Sigmoid colon (tissue), 7 donors: ENCODE measurements around the gene SGO2. TPM values are rescaled to one million over a fixed set of nuclear protein-coding genes. Genes with fewer than 3 reads are reported as not detected.

Source experiments
- DNase-seq: peaks from one replicate; pipeline ENCODE4 v3.0.0-alpha.2; 2019
- H3K27ac ChIP-seq, 4 donors: fragments of 200-600 bp; sonication (generic); one replicate each; pipeline ENCODE4 v1.5.1; 2016 to 2019; ENCODE audit warnings: mild to moderate bottlenecking in 1 of 4
- H3K27me3 ChIP-seq, 3 donors: fragments of 200-600 bp; sonication (generic); one replicate each; pipeline ENCODE4 v1.5.1; 2019; ENCODE audit warnings: mild to moderate bottlenecking in 1 of 3
- H3K36me3 ChIP-seq, 4 donors: fragments of 200-600 bp; sonication (generic); one replicate each; pipeline ENCODE4 v1.5.1; 2016 to 2019
- H3K4me1 ChIP-seq, 4 donors: fragments of 200-600 bp; sonication (generic); one replicate each; pipeline ENCODE4 v1.5.1; 2017 to 2019
- H3K4me3 ChIP-seq, 4 donors: fragments of 200-600 bp; sonication (generic); one replicate each; pipeline ENCODE4 v1.5.1; 2017 to 2019; ENCODE audit warnings: mild to moderate bottlenecking in 2 of 4, moderate library complexity in 1 of 4
- H3K9me3 ChIP-seq, 4 donors: fragments of 200-600 bp in 3 of 4; sonication (generic) in 3 of 4; one replicate each; pipeline versions ENCODE4 v1.5.1 to v1.6.1; 2013 to 2019
- EP300 ChIP-seq, 4 donors: sonication (generic); formaldehyde crosslinking; IDR thresholded peaks; one replicate each; pipeline ENCODE4 v1.6.1; 2017; ENCODE audit warnings: antibody characterized with exemption in 4 of 4
- POLR2A ChIP-seq, 2 donors: fragments of 450-650 bp; IDR thresholded peaks; one replicate each; pipeline ENCODE4 v1.6.1; 2016; ENCODE audit warnings: antibody characterized with exemption in 2 of 2, mild to moderate bottlenecking in 2 of 2, moderate library complexity in 2 of 2
- POLR2AphosphoS5 ChIP-seq, 4 donors: sonication (generic); formaldehyde crosslinking; IDR thresholded peaks; one replicate each; pipeline ENCODE4 v1.6.1; 2017; ENCODE audit warnings: antibody characterized with exemption in 4 of 4
- WGBS, 2 donors: extraction: QIAGEN DNeasy Blood & Tissue Kit; methylation state at CpG; one replicate each; pipeline ENCODE4 v1.1.7; 2013; 5-methylcytosine and 5-hydroxymethylcytosine counted together
- intact Hi-C: fragments of 100-400 bp; cut with DNase I; formaldehyde crosslinking; loops from one replicate; pipeline ENCODE4 v1.15.1; 2023
- polyA plus RNA-seq, 3 donors: library from polyadenylated mRNA; stranded (reverse); fragments of 200-250 nt; gene quantifications; one replicate each; pipeline ENCODE4 v1.2.3, GENCODE V29; 2013
- total RNA-seq, 4 donors: library from RNA; depleted of rRNA; stranded (reverse); fragments of >200 nt; gene quantifications; one replicate each; pipeline ENCODE4 v1.1.0, GENCODE V29; 2016
- TF ChIP-seq, protein P1 (sequence below), 4 experiments: fragments of 450-650 bp in 3 of 4; fragments of 200-600 bp in 1 of 4; IDR thresholded peaks; one replicate each; pipeline ENCODE4 v1.5.1; 2016 to 2019; ENCODE audit warnings: antibody characterized with exemption in 4 of 4, mild to moderate bottlenecking in 3 of 4, moderate library complexity in 2 of 4
- donor health status: healthy with polysubstance abuse.
- donor health status: Bipolar disorder and iron deficiency.
- donor health status: healthy.

Gene SGO2, protein sequence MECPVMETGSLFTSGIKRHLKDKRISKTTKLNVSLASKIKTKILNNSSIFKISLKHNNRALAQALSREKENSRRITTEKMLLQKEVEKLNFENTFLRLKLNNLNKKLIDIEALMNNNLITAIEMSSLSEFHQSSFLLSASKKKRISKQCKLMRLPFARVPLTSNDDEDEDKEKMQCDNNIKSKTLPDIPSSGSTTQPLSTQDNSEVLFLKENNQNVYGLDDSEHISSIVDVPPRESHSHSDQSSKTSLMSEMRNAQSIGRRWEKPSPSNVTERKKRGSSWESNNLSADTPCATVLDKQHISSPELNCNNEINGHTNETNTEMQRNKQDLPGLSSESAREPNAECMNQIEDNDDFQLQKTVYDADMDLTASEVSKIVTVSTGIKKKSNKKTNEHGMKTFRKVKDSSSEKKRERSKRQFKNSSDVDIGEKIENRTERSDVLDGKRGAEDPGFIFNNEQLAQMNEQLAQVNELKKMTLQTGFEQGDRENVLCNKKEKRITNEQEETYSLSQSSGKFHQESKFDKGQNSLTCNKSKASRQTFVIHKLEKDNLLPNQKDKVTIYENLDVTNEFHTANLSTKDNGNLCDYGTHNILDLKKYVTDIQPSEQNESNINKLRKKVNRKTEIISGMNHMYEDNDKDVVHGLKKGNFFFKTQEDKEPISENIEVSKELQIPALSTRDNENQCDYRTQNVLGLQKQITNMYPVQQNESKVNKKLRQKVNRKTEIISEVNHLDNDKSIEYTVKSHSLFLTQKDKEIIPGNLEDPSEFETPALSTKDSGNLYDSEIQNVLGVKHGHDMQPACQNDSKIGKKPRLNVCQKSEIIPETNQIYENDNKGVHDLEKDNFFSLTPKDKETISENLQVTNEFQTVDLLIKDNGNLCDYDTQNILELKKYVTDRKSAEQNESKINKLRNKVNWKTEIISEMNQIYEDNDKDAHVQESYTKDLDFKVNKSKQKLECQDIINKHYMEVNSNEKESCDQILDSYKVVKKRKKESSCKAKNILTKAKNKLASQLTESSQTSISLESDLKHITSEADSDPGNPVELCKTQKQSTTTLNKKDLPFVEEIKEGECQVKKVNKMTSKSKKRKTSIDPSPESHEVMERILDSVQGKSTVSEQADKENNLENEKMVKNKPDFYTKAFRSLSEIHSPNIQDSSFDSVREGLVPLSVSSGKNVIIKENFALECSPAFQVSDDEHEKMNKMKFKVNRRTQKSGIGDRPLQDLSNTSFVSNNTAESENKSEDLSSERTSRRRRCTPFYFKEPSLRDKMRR
- total RNA-seq, result 1 to 10 TPM; 1.1 to 3.3 (median 2.2) TPM
- polyA plus RNA-seq, result 1 to 10 TPM in 2 of 3 donors, under 1 TPM in 1; 0.60 to 5.0 (median 1.8) TPM

DNA sequence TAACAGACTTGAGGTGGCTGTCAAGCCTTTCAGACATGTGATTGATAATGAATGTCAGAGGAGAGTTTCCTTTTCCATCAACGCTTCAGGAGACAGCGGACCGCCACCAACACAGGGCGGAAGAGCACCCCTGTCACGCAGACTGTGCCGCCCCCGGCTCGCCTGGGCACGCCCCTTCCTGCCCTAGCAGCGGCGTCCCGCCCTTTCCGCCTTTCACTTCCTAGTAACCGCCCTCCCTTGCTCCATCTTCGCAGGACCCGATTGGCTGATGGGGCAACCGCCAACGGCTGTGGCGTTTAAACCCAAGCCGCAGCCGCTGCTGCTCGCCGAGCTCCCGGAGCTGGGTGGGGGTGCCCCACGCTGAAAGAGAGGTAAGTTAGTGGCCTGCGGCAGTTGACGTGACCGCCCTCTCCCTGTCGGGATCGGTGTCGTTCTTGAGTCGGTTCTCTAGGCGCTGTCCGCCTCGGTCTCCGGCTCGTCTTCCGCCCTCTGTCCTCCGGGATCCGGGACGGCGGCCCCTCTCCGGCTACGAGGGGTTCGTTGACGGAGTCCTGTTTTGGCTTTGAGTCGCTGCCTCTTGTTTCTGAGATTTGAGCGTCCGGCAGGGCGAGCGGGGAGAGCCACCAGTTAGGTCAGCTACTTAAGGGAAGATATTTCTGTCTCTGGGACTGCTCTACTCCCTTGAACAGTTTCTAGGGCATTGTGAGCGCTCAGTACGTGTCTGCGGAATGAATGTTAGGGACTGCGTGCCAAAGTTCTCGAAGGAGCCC is at the start of gene SGO2:
Gene SGO2 (plus strand): TSS at position 326 of the 770 bp plus-strand sequence. CDS start 6,769 bp downstream, outside the sequence.
- Histone ChIP-seq H3K4me3 (peak within 1 kb of the TSS; percentile 55 to 88 (median 71)), H3K4me1 (peaks cover 0 to 14% (median 9%) of the 10 kb centered on the region in 4 donors), H3K27me3 (no peaks in the 10 kb centered on the region), H3K36me3 (no peaks in the 10 kb centered on the region), H3K9me3 (no peaks in the 10 kb centered on the region), H3K27ac (peak within 1 kb of the TSS; percentile 56 to 64 (median 60))
- TF ChIP-seq POLR2A (IDR thresholded peaks at IDR 0.05) (peak; percentile 58 to 74), POLR2AphosphoS5 (IDR thresholded peaks at IDR 0.05) (peak; percentile 85 to 95 (median 90)), EP300 (IDR thresholded peaks at IDR 0.05) (no peak)
- TF ChIP-seq, protein P1, sequence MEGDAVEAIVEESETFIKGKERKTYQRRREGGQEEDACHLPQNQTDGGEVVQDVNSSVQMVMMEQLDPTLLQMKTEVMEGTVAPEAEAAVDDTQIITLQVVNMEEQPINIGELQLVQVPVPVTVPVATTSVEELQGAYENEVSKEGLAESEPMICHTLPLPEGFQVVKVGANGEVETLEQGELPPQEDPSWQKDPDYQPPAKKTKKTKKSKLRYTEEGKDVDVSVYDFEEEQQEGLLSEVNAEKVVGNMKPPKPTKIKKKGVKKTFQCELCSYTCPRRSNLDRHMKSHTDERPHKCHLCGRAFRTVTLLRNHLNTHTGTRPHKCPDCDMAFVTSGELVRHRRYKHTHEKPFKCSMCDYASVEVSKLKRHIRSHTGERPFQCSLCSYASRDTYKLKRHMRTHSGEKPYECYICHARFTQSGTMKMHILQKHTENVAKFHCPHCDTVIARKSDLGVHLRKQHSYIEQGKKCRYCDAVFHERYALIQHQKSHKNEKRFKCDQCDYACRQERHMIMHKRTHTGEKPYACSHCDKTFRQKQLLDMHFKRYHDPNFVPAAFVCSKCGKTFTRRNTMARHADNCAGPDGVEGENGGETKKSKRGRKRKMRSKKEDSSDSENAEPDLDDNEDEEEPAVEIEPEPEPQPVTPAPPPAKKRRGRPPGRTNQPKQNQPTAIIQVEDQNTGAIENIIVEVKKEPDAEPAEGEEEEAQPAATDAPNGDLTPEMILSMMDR (IDR thresholded peaks at IDR 0.05), result no peak
- peak; percentile 97 for DNase-seq
- 0 to 1% methylated on average over 56 of the region's 56 CpGs for WGBS, 2 donors
- intact Hi-C loops, result loop anchor here (5.0 kb wide), 1 partner anchor 286 kb away; the partner anchor contains the start of gene BZW1

DNA sequence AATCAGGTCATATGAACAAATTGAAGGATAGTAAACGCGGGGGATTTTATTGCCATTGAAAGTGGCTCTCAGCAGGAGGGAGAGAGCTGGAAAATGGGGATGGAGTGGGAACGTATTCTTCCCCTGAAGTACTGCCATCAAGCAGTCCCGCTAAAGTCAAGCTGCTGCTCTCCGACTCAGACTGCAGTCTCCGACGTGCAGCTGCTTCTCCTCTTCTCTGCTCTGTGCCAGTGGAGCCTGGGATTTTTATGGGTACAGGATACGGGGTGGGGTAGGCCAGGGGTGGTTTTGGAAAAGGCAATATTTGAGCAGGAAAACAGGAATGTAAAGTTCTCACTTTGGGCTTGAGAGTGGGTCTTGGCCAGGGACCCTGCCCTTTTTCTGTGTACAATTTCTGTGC is 49.2 kb upstream of the SGO2 start:
- TF ChIP-seq POLR2A (IDR thresholded peaks at IDR 0.05), result no peak
- TF ChIP-seq POLR2AphosphoS5 (IDR thresholded peaks at IDR 0.05), result peak in 1 of 4 donors; percentile 5
- TF ChIP-seq, protein P1 (IDR thresholded peaks at IDR 0.05), result no peak
- peaks cover 0 to 61% (median 22%) of the 10 kb centered on the region in 4 donors for H3K36me3 ChIP-seq
- intact Hi-C loops, result loop anchor here (10.0 kb wide), 1 partner anchor 322 kb away; no protein-coding TSS in a partner anchor

GRCh38 chr2:200477667-200478131 is 48.3 kb upstream of the SGO2 start:
- Histone ChIP-seq H3K9me3 (no peaks in the 10 kb centered on the region), H3K36me3 (peaks cover 0 to 53% (median 20%) of the 10 kb centered on the region in 4 donors), H3K4me3 (peak overlapping the region in 1 of 4 donors; percentile 22), H3K27me3 (no peaks in the 10 kb centered on the region), H3K4me1 (peaks cover 0 to 37% (median 20%) of the 10 kb centered on the region in 4 donors), H3K27ac (peak overlapping the region; percentile 63 to 79 (median 74))
- peak; percentile 88 for DNase-seq
- intact Hi-C loops, result loop anchor here (10.0 kb wide), 1 partner anchor 323 kb away; no protein-coding TSS in a partner anchor
- WGBS, 2 donors, result 87 to 90% methylated on average over 21 of the region's 21 CpGs
- TF ChIP-seq POLR2AphosphoS5 (IDR thresholded peaks at IDR 0.05) (peak; percentile 15 to 59 (median 50)), EP300 (IDR thresholded peaks at IDR 0.05) (no peak)

More for the DNA sequence above, 49.2 kb upstream of the SGO2 start:
- no peak overlapping the region for H3K4me3 ChIP-seq
- H3K27me3 ChIP-seq, result no peaks in the 10 kb centered on the region
- H3K4me1 ChIP-seq, result peaks cover 0 to 37% (median 20%) of the 10 kb centered on the region in 4 donors
- no peak for DNase-seq
- 81 to 87% methylated on average over 8 of the region's 8 CpGs for WGBS, 2 donors
- H3K27ac ChIP-seq, result peak overlapping the region; percentile 63 to 79 (median 74)
- no peaks in the 10 kb centered on the region for H3K9me3 ChIP-seq

GRCh38 chr2:200479692-200480265 is 46.2 kb upstream of the SGO2 start:
- Histone ChIP-seq H3K36me3 (peaks cover 0 to 33% (median 10%) of the 10 kb centered on the region in 4 donors), H3K4me3 (no peak overlapping the region), H3K27me3 (no peaks in the 10 kb centered on the region), H3K27ac (peak overlapping the region in 3 of 4 donors; percentile 21 to 79 (median 77)), H3K9me3 (no peaks in the 10 kb centered on the region), H3K4me1 (peaks cover 0 to 37% (median 20%) of the 10 kb centered on the region in 4 donors)
- 60 to 76% methylated on average over 8 of the region's 8 CpGs for WGBS, 2 donors
- DNase-seq, result peak; percentile 73
- no peak for TF ChIP-seq POLR2A (IDR thresholded peaks at IDR 0.05)
- no peak for TF ChIP-seq EP300 (IDR thresholded peaks at IDR 0.05)
- TF ChIP-seq, protein P1 (IDR thresholded peaks at IDR 0.05), result no peak
- peak; percentile 27 to 74 (median 48) for TF ChIP-seq POLR2AphosphoS5 (IDR thresholded peaks at IDR 0.05)
- intact Hi-C loops, result loop anchor here (5.0 to 10.0 kb wide), 2 partner anchors 172 to 325 kb away; partner anchors contain the start of gene SPATS2L
